Hepatocyte (in vitro differentiated cells): Measurements from ENCODE around the gene CEP170B.
"Not testable (repeated sequence)": the region's sequence is repeated elsewhere in the genome, so short reads cannot be mapped to it uniquely, and the experiment has no call there.

ENCODE experiments used
- CTCF ChIP-seq: fragments of 200-600 bp; sonication (generic); IDR thresholded peaks from 2 replicates; pipeline ENCODE4 v1.5.1; 2016; ENCODE audit warnings: antibody characterized with exemption, mild to moderate bottlenecking; ENCODE audit not compliant: poor library complexity
- EZH2 ChIP-seq: fragments of 200-600 bp; sonication (generic); IDR thresholded peaks from 2 replicates; pipeline ENCODE4 v1.6.1; 2016; ENCODE audit warnings: antibody characterized with exemption, mild to moderate bottlenecking, borderline replicate concordance
- EZH2phosphoT487 ChIP-seq: fragments of 200-600 bp; sonication (generic); IDR thresholded peaks from one replicate; pipeline ENCODE4 v1.6.1; 2018; ENCODE audit warnings: antibody characterized with exemption, mild to moderate bottlenecking, low read depth, moderate library complexity; ENCODE audit not compliant: unreplicated experiment, severe bottlenecking

- TF ChIP-seq CTCF, EZH2phosphoT487, EZH2: not testable (repeated sequence)
Measured at GRCh38 chr14:104944436-104945205, 79.6 kb downstream of the CEP170B start.
